GM12865 (cell line): Measurements from ENCODE around the gene BMPR1A.

Experiments used
- DNase-seq: peaks from one replicate; pipeline ENCODE4 v3.0.0; 2010; ENCODE audit warnings: low read depth
- H3K4me3 ChIP-seq: 2 replicates; pipeline ENCODE4 v1.5.1; 2011; ENCODE audit warnings: mild to moderate bottlenecking, low read depth, low read length, control low read depth
- CTCF ChIP-seq: IDR thresholded peaks from 2 replicates; pipeline ENCODE4 v1.5.1; 2011; ENCODE audit warnings: low read length, control low read depth, low read depth, inconsistent platforms; ENCODE audit not compliant: insufficient read depth; ENCODE audit errors: missing control alignments

BMPR1A gene

GRCh38 chr10:86958116-86958900 lies 201.9 kb downstream of the BMPR1A start, which contains the start of gene SNCG:
Gene SNCG (plus strand): TSS chr10:86958599. CDS start chr10:86958698, 99 bp downstream.
- no peak within 1 kb of the TSS for H3K4me3 ChIP-seq
- no peak for DNase-seq
- no peak for TF ChIP-seq CTCF

GRCh38 chr10:86958901-86959736 lies 202.7 kb downstream of the BMPR1A start:
- DNase-seq = no peak
- no peak for TF ChIP-seq CTCF
- H3K4me3 ChIP-seq = no peak overlapping the region

- DNase-seq = no peak
- no peak overlapping the region for H3K4me3 ChIP-seq
- no peak for TF ChIP-seq CTCF
These were observed 203.3 kb downstream of the BMPR1A start for GRCh38 chr10:86959737-86960002.

GRCh38 chr10:86960003-86960862 lies 203.8 kb downstream of the BMPR1A start:
- no peak overlapping the region for H3K4me3 ChIP-seq
- peak; percentile 84 for DNase-seq
- peak; percentile 99 for TF ChIP-seq CTCF

GRCh38 chr10:86960863-86961434 lies 204.5 kb downstream of the BMPR1A start:
- no peak for TF ChIP-seq CTCF

GRCh38 chr10:86961481-86962091 lies 205.2 kb downstream of the BMPR1A start:
- H3K4me3 ChIP-seq = no peak overlapping the region
- TF ChIP-seq CTCF = no peak
- no peak for DNase-seq

More at GRCh38 chr10:86960863-86961434, 204.5 kb downstream of the BMPR1A start:
- no peak overlapping the region for H3K4me3 ChIP-seq
- DNase-seq = no peak
